ENCODE results near the gene CEL.

DNA sequence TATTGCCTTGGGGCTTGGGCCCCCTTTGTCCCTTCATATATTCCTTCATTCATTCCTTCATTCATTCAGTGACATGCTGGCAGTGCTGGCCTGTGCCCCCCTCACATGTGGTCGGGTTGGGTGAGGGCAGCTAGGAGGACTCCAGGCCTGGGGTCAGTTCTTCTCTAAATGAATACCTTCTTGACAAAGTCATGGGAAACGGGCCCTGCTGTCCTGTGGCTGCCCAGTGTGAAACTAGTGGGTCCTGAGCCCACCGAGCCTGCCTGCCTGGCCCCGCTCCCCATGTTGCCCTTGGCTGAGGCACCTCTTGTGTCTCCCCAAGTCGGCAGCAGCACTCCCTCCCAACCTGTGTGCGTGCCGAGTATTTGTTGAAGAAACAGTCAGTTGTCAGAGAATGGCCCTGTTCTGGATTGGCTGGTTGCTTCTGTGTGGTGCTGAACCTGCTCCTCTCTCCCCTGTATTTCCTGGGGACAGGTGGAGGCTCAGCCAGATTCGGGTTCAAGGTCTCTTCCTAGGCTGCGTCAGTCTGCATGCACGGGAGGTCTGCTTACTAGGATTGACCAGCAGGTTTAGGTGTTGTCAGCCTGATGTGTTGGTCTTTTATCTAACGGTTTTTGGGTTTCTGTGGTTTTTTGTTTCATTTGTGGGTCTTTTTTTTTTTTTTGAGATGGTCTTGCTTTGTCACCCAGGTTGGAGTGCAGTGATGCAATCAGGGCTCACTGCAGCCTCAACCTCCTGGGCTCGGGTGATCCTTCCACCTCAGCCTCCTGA is 3.0 kb upstream of the CEL start:
- TF ChIP-seq CTCF (IDR thresholded peaks at IDR 0.05), result no peak
- TF ChIP-seq POLR2A (IDR thresholded peaks at IDR 0.05), result no peak
